ENCODE measurements around the gene CNIH2.
A peak's percentile ranks its signal among the peaks of the same experiment; 100 is the strongest.

Gene CNIH2

DNA sequence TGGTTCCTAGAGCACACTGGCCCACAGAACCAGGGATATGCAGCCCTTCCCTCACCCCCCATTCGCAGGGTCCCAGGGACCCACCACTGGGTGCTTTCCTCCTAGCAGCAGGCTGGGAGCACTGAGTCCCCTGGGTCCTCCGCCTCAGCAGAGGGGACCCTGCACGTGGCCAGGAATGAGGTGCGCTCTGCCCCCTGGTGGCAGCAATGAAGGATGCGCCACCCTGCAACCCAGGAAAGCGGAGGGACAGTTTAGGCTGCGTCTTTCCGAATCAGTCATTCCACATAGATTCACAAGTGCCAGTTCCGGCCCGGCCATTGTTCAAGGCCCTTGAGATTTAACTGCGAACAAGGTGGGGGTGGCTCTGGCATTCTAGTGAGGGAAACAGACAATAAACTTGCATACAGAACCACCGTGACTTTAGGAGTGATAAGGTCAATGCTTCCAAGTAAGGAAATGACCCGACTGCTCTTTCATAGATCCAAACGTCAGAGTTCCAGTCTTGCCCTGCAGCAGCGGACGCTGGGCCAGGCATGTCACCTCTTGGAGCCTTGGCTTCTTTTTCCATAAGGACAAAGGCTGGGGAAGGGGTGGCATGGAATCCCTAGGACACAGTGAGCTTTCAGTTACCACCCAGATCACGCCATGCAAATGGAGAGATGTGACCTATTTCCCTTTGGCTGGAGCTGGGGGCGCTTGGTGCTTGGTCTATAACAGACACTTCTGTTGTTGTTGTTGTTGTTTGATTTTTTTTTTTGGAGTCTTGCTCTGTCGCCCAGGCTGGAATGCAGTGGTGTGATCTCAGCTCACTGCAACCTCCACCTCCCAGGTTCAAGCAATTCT lies 50.5 kb downstream of the CNIH2 start (continued):
- TF ChIP-seq KLF9 (tag by site-specific recombination; IDR thresholded peaks at IDR 0.05; ENCODE audit: low read depth) (no peak), ZNF114 (tag by site-specific recombination; IDR thresholded peaks at IDR 0.05) (no peak), ZNF626 (tag by site-specific recombination; IDR thresholded peaks at IDR 0.05) (no peak), OVOL3 (tag by site-specific recombination; IDR thresholded peaks at IDR 0.05) (no peak), ZNF747 (tag by site-specific recombination; IDR thresholded peaks at IDR 0.05) (no peak), ZNF664 (tag by site-specific recombination; IDR thresholded peaks at IDR 0.05) (no peak), ZNF311 (tag by site-specific recombination; IDR thresholded peaks at IDR 0.05; ENCODE audit: borderline replicate concordance) (no peak), ZNF202 (tag by site-specific recombination; IDR thresholded peaks at IDR 0.05; ENCODE audit: borderline replicate concordance) (no peak), ZNF621 (tag by site-specific recombination; IDR thresholded peaks at IDR 0.05) (no peak), KLF16 (tag by site-specific recombination; IDR thresholded peaks at IDR 0.05) (no peak), TRIM28 (IDR thresholded peaks at IDR 0.05; ENCODE audit: borderline replicate concordance, low read length) (no peak), ZNF23 (tag by site-specific recombination; IDR thresholded peaks at IDR 0.05; ENCODE audit: borderline replicate concordance) (no peak), GLI4 (tag by site-specific recombination; IDR thresholded peaks at IDR 0.05) (no peak), ATF2 (tag by site-specific recombination; IDR thresholded peaks at IDR 0.05; ENCODE audit: low read depth) (no peak), ZNF19 (tag by site-specific recombination; IDR thresholded peaks at IDR 0.05; ENCODE audit: low read depth) (no peak), GLIS2 (tag by site-specific recombination; IDR thresholded peaks at IDR 0.05) (peak; percentile 30; the same call in 1 of the 2 replicates), ZNF341 (tag by site-specific recombination; IDR thresholded peaks at IDR 0.05; ENCODE audit: low read depth) (no peak), ZNF112 (tag by site-specific recombination; IDR thresholded peaks at IDR 0.05) (no peak), ZFP3 (tag by site-specific recombination; IDR thresholded peaks at IDR 0.05; ENCODE audit: low read depth) (no peak), PRDM10 (tag by site-specific recombination; IDR thresholded peaks at IDR 0.05) (0 out of 2 replicates have a peak, but pooled peaks have one; percentile 17), ZNF184 (tag by site-specific recombination; IDR thresholded peaks at IDR 0.05) (no peak), ZNF37A (tag by site-specific recombination; IDR thresholded peaks at IDR 0.05) (no peak), PRDM4 (tag by site-specific recombination; IDR thresholded peaks at IDR 0.05) (no peak), ZNF707 (tag by site-specific recombination; IDR thresholded peaks at IDR 0.05) (no peak), ZBTB49 (tag by site-specific recombination; IDR thresholded peaks at IDR 0.05; ENCODE audit: low read depth) (no peak), GLI2 (tag by site-specific recombination; IDR thresholded peaks at IDR 0.05; ENCODE audit: borderline replicate concordance, low read depth) (no peak), ZNF585B (tag by site-specific recombination; IDR thresholded peaks at IDR 0.05) (no peak), SCRT1 (tag by site-specific recombination; IDR thresholded peaks at IDR 0.05; ENCODE audit: borderline replicate concordance) (no peak), ZNF76 (tag by site-specific recombination; IDR thresholded peaks at IDR 0.05; ENCODE audit: borderline replicate concordance, low read depth) (no peak)
